HepG2 (cell line): ENCODE measurements around the gene SPP2. TPM values are rescaled to one million over a fixed set of nuclear protein-coding genes. Genes with fewer than 3 reads are reported as not detected.

Experiments
- ATAC-seq: fragments of 200-7000 bp; cut with Tn5 transposase; 3 replicates; pipeline ENCODE4 v1.9.1; 2020; ENCODE audit warnings: mild to moderate bottlenecking, moderate library complexity
- BruUV-seq: library from RNA; stranded (reverse); fragments of 400-500 nt; replicated peaks from 2 replicates; lab custom pipeline; 2021; lab: Mats Ljungman, UMichigan
- CTCF ChIA-PET: fragments of 300-600 bp; formaldehyde crosslinking; extraction: SDS; loops from one replicate; lab custom pipeline; 2021; ENCODE audit warnings: low total read pairs, inconsistent platforms, low intra/inter-chr PET ratio; lab: Yijun Ruan, JAX
- POLR2A ChIA-PET: fragments of 350-600 bp; sonication (Branson Sonifier 250); formaldehyde crosslinking; loops from one replicate; lab custom pipeline; 2020; ENCODE audit warnings: antibody characterized with exemption, inconsistent platforms; lab: Yijun Ruan, JAX
- DNase-seq: peaks from one replicate; pipeline ENCODE4 v3.0.0-alpha.2; 2015; ENCODE audit warnings: low spot score
- FAIRE-seq: peaks from 3 replicates; lab custom pipeline; 2011; peaks lifted over from hg19 to GRCh38; lab: Jason Lieb, UNC
- H2AFZ ChIP-seq: one replicate; pipeline ENCODE4 v1.6.1; 2011; ENCODE audit warnings: low read length, inconsistent platforms
- H3K27ac ChIP-seq: fragments of 300-600 bp; 3 replicates; pipeline ENCODE4 v1.8.0; 2011; ENCODE audit warnings: mixed run types, mild to moderate bottlenecking, mixed read lengths, low read length, inconsistent platforms; ENCODE audit not compliant: insufficient read depth; ENCODE audit errors: extremely low read length
- H3K27me3 ChIP-seq, 2 experiments: fragments of 200-600 bp in 1 of 2; 2 replicates in 1 of 2; 3 replicates in 1 of 2; pipeline versions ENCODE4 v1.6.0 to v1.8.0; 2011; ENCODE audit warnings: low read length in 2 of 2, mild to moderate bottlenecking in 2 of 2, moderate library complexity in 2 of 2, inconsistent platforms in 1 of 2; ENCODE audit not compliant: insufficient read depth in 2 of 2, control insufficient read depth in 1 of 2
- H3K36me3 ChIP-seq, 2 experiments: fragments of 200-600 bp in 1 of 2; replicated peaks in 1 of 2; 2 replicates in 1 of 2; 3 replicates in 1 of 2; pipeline versions ENCODE4 v1.5.1 to v1.8.0; 2011; ENCODE audit warnings: low read length in 2 of 2, inconsistent platforms in 1 of 2; ENCODE audit not compliant: insufficient read depth in 2 of 2, control insufficient read depth in 1 of 2
- H3K4me1 ChIP-seq: 2 replicates; pipeline ENCODE4 v1.5.1; 2012; ENCODE audit warnings: low read length, inconsistent platforms; ENCODE audit not compliant: insufficient read depth
- H3K4me2 ChIP-seq: 2 replicates; pipeline ENCODE4 v1.6.0; 2011; ENCODE audit warnings: low read depth, low read length, inconsistent platforms
- H3K4me3 ChIP-seq, 3 experiments: fragments of 200-600 bp in 1 of 3; sonication (generic), shearing (Covaris generic) in 1 of 3; replicated peaks in 1 of 3; 2 replicates each; pipeline ENCODE4 v1.5.1; 2011 to 2016; ENCODE audit warnings: low read length in 3 of 3, inconsistent platforms in 2 of 3, low read depth in 2 of 3, mild to moderate bottlenecking in 2 of 3, control low read depth in 1 of 3, mixed read lengths in 1 of 3; ENCODE audit not compliant: insufficient read depth in 1 of 3
- H3K79me2 ChIP-seq: one replicate; pipeline ENCODE4 v1.6.1; 2011; ENCODE audit warnings: low read length, inconsistent platforms; ENCODE audit not compliant: insufficient read depth
- H3K9ac ChIP-seq: 2 replicates; pipeline ENCODE4 v1.6.0; 2011; ENCODE audit warnings: mild to moderate bottlenecking, low read depth, low read length, inconsistent platforms; ENCODE audit not compliant: insufficient read depth
- H3K9me3 ChIP-seq: 2 replicates; pipeline ENCODE4 v1.5.1; 2012; ENCODE audit warnings: mild to moderate bottlenecking, low read length
- H4K20me1 ChIP-seq: 2 replicates; pipeline ENCODE4 v1.6.0; 2011; ENCODE audit warnings: inconsistent platforms, mild to moderate bottlenecking, low read length, moderate library complexity; ENCODE audit not compliant: insufficient read depth
- ASH2L ChIP-seq: fragments of 300-600, 200-600 bp; sonication (generic); IDR thresholded peaks from 2 replicates; pipeline ENCODE4 v1.7.0; 2017; ENCODE audit warnings: low read depth, mild to moderate bottlenecking, moderate library complexity, mixed read lengths, low read length; ENCODE audit not compliant: insufficient read length
- DMAP1 ChIP-seq: IDR thresholded peaks from 2 replicates; pipeline ENCODE4 v1.6.1; 2016
- HOXA3 ChIP-seq: sonication (generic); formaldehyde crosslinking; IDR thresholded peaks from 2 replicates; pipeline ENCODE4 v1.5.0; 2020; ENCODE audit warnings: missing genetic modification reagents
- PLRG1 ChIP-seq: fragments of 450-650 bp; conservative IDR thresholded peaks from 2 replicates; pipeline ENCODE4 v1.6.1; 2016
- RFX1 ChIP-seq: fragments of 450-650 bp; IDR thresholded peaks from 2 replicates; pipeline ENCODE4 v1.6.1; 2017
- SRSF1 ChIP-seq: fragments of 200-400 bp; formaldehyde crosslinking; optimal IDR thresholded peaks from 2 replicates; pipeline ENCODE3; 2017; ENCODE audit warnings: mild to moderate bottlenecking, low read depth, low read length, moderate library complexity
- TARDBP ChIP-seq: sonication (generic); formaldehyde crosslinking; IDR thresholded peaks from 2 replicates; pipeline ENCODE4 v1.8.0; 2022; ENCODE audit warnings: mild to moderate bottlenecking, missing genetic modification reagents
- TRIM24 ChIP-seq: sonication (generic); formaldehyde crosslinking; IDR thresholded peaks from 2 replicates; pipeline ENCODE4 v1.8.0; 2022; ENCODE audit warnings: mild to moderate bottlenecking, missing genetic modification reagents
- ZBTB1 ChIP-seq: sonication (generic); formaldehyde crosslinking; IDR thresholded peaks from 2 replicates; pipeline ENCODE4 v1.4.0; 2020; ENCODE audit warnings: missing genetic modification reagents, borderline replicate concordance
- ZBTB3 ChIP-seq: sonication (generic); formaldehyde crosslinking; IDR thresholded peaks from 2 replicates; pipeline ENCODE4 v1.4.0; 2020; ENCODE audit warnings: low read depth, mild to moderate bottlenecking, moderate library complexity, missing genetic modification reagents, borderline replicate concordance
- ZKSCAN1 ChIP-seq: fragments of 150-350 bp; IDR thresholded peaks from 2 replicates; pipeline ENCODE4 v1.6.1; 2014; ENCODE audit warnings: low read length
- ZNF260 ChIP-seq: sonication (generic); formaldehyde crosslinking; IDR thresholded peaks from 2 replicates; pipeline ENCODE4 v1.4.0; 2020; ENCODE audit warnings: missing genetic modification reagents, low read depth, mild to moderate bottlenecking, borderline replicate concordance
- ZNF34 ChIP-seq: sonication (generic); formaldehyde crosslinking; IDR thresholded peaks from 2 replicates; pipeline ENCODE4 v1.4.0; 2020; ENCODE audit warnings: mild to moderate bottlenecking, missing genetic modification reagents, borderline replicate concordance
- ZNF543 ChIP-seq: sonication (generic); formaldehyde crosslinking; IDR thresholded peaks from 2 replicates; pipeline ENCODE4 v1.4.0; 2020; ENCODE audit warnings: mild to moderate bottlenecking, missing genetic modification reagents
- ZNF563 ChIP-seq: sonication (generic); formaldehyde crosslinking; IDR thresholded peaks from 2 replicates; pipeline ENCODE4 v1.8.0; 2022; ENCODE audit warnings: mild to moderate bottlenecking, moderate library complexity, missing genetic modification reagents
- ZNF619 ChIP-seq: sonication (generic); formaldehyde crosslinking; IDR thresholded peaks from 2 replicates; pipeline ENCODE4 v1.4.0; 2020; ENCODE audit warnings: mild to moderate bottlenecking, missing genetic modification reagents
- WGBS: methylation state at CpG from one replicate; pipeline ENCODE4 v1.1.6; 2017; ENCODE audit warnings: low lambda C conversion rate; 5-methylcytosine and 5-hydroxymethylcytosine counted together
- in situ Hi-C: cut with HindIII; loops from 2 replicates; pipeline ENCODE4 v1.10.0; 2017; ENCODE audit warnings: low pct_unique_long_range_greater_than_20kb; ENCODE audit not compliant: extremely low pct_ligation_motif_present
- intact Hi-C: fragments of 100-400 bp; cut with micrococcal nuclease; formaldehyde crosslinking; loops from one replicate; pipeline ENCODE4 v1.10.0; 2022; ENCODE audit not compliant: unreplicated experiment
- polyA plus RNA-seq, 8 experiments: library from polyadenylated mRNA; depleted of rRNA in 3 of 8; stranded (reverse) in 7 of 8; unstranded in 1 of 8; fragments of >200 nt; fragmentation: Illumina TruSeq in 4 of 8; extraction: Trizol in 4 of 8; gene quantifications; 2 replicates each; pipeline versions ENCODE4 v1.2.1 to v1.2.3, GENCODE V29; 2011 to 2016; ENCODE audit warnings: low read depth in 4 of 8, missing spikeins in 1 of 8, mixed read lengths in 1 of 8; ENCODE audit not compliant: insufficient read depth in 1 of 8
- total RNA-seq, 5 experiments: library from RNA; depleted of rRNA; stranded (reverse); fragments of >200 nt; fragmentation: Illumina TruSeq; extraction: Trizol; gene quantifications; 2 replicates each; pipeline ENCODE4 v1.2.3, GENCODE V29; 2016; ENCODE audit warnings: low read depth in 1 of 5
- TF ChIP-seq, protein P1 (sequence below): sonication (generic); formaldehyde crosslinking; IDR thresholded peaks from 2 replicates; pipeline ENCODE4 v1.5.0; 2020; ENCODE audit warnings: missing genetic modification reagents
- TF ChIP-seq, protein P2 (sequence below): IDR thresholded peaks from 2 replicates; pipeline ENCODE4 v1.6.1; 2016

SPP2 gene
- total and polyA plus RNA-seq, 2 of the 13 experiments (the other 11 are each of a cell fraction or from before 2014, with no cell fraction given): not detected

DNA sequence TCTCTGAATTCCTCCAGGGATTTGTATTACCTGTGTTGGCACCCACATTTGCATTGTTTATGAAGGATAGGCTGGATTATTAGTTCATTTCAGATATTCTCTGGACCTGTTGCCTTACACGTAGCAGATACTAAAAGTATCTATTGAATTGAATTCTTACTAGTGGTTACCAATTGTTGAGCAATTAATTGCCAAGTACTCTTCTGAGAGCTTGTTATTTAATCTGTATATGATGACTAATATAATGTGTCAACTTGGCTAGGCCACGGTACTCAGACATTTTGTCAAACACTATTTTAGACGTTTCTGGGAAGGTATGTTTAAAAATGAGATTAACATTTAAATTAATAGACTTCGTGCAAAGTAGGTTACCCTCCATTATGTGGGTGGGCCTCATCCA lies 2.5 kb upstream of the SPP2 start:
- in situ Hi-C loops: no loop called here
- TF ChIP-seq ZNF619 (CRISPR knock-in tag): no peak
- no peak for TF ChIP-seq ZKSCAN1
- TF ChIP-seq PLRG1: no peak
- TF ChIP-seq RFX1: no peak
- TF ChIP-seq DMAP1 (CRISPR knock-in tag): no peak
- no peak for TF ChIP-seq HOXA3 (CRISPR knock-in tag)
- TF ChIP-seq TARDBP (CRISPR knock-in tag): no peak
- TF ChIP-seq ZBTB3 (CRISPR knock-in tag): no peak
- TF ChIP-seq ZNF260 (CRISPR knock-in tag): no peak
- TF ChIP-seq SRSF1: no peak
- TF ChIP-seq, protein P1, sequence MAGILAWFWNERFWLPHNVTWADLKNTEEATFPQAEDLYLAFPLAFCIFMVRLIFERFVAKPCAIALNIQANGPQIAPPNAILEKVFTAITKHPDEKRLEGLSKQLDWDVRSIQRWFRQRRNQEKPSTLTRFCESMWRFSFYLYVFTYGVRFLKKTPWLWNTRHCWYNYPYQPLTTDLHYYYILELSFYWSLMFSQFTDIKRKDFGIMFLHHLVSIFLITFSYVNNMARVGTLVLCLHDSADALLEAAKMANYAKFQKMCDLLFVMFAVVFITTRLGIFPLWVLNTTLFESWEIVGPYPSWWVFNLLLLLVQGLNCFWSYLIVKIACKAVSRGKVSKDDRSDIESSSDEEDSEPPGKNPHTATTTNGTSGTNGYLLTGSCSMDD (CRISPR knock-in tag): no peak
- no peak for TF ChIP-seq ZNF34 (CRISPR knock-in tag)
- TF ChIP-seq TRIM24 (CRISPR knock-in tag): no peak
- TF ChIP-seq, protein P2, sequence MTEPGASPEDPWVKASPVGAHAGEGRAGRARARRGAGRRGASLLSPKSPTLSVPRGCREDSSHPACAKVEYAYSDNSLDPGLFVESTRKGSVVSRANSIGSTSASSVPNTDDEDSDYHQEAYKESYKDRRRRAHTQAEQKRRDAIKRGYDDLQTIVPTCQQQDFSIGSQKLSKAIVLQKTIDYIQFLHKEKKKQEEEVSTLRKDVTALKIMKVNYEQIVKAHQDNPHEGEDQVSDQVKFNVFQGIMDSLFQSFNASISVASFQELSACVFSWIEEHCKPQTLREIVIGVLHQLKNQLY (CRISPR knock-in tag): no peak
- no peak for TF ChIP-seq ASH2L
- no peak for TF ChIP-seq ZNF543
- TF ChIP-seq ZBTB1 (CRISPR knock-in tag): no peak
- TF ChIP-seq ZNF563 (CRISPR knock-in tag): no peak
- BruUV-seq: no TSS peak
- Histone ChIP-seq H2AFZ (no peak overlapping the region), H3K4me2 (no peak overlapping the region), H3K27me3 (no peaks in the 10 kb centered on the region), H3K9me3 (no peaks in the 10 kb centered on the region), H3K9ac (no peak overlapping the region), H3K36me3 (no peaks in the 10 kb centered on the region), H3K4me1 (no peaks in the 10 kb centered on the region), H3K4me3 (no peak overlapping the region), H3K79me2 (no peaks in the 10 kb centered on the region), H4K20me1 (no peaks in the 10 kb centered on the region), H3K27ac (no peak overlapping the region)
- intact Hi-C loops: no loop called here
- DNase-seq (no peak), FAIRE-seq (no peak), ATAC-seq (no peak)
- WGBS: 18% methylated on average over 4 of the region's 4 CpGs
- ChIA-PET CTCF (no interaction called here), POLR2A (no interaction called here)
